Common myeloid progenitor, CD34-positive (primary cell): ENCODE data around the gene CHCHD6.

Experiments
- CTCF ChIA-PET: fragments of 350-600 bp; sonication (Branson Sonifier 250); formaldehyde crosslinking; loops from one replicate; lab custom pipeline; 2021; ENCODE audit warnings: antibody characterized with exemption; lab: Charles Lee
- POLR2A ChIA-PET: fragments of 350-600 bp; sonication (Branson Sonifier 250); formaldehyde crosslinking; loops from one replicate; lab custom pipeline; 2021; ENCODE audit warnings: antibody characterized with exemption; lab: Charles Lee
- DNase-seq, 3 donors: peaks; one replicate each; pipeline versions ENCODE4 v3.0.0 to v3.0.0-alpha.2; 2013
- H3K27ac ChIP-seq, 2 experiments: 1 replicate in 1 of 2; 2 replicates in 1 of 2; pipeline ENCODE4 v1.7.0; 2013; ENCODE audit warnings: inconsistent platforms in 2 of 2, low read length in 2 of 2, mild to moderate bottlenecking in 2 of 2, low read depth in 1 of 2, moderate library complexity in 1 of 2; ENCODE audit not compliant: severe bottlenecking in 2 of 2, insufficient read depth in 1 of 2, poor library complexity in 1 of 2
- H3K27me3 ChIP-seq, 5 experiments: replicated peaks in 2 of 5; 1 replicate in 3 of 5; 2 replicates in 2 of 5; pipeline versions ENCODE4 v1.6.1 to v1.7.0; 2013; ENCODE audit warnings: low read length in 4 of 5, mild to moderate bottlenecking in 2 of 5, moderate library complexity in 2 of 5, inconsistent platforms in 1 of 5; ENCODE audit not compliant: insufficient read depth in 5 of 5, control insufficient read depth in 4 of 5
- H3K36me3 ChIP-seq, 4 experiments: 1 replicate in 2 of 4; 2 replicates in 2 of 4; pipeline versions ENCODE4 v1.6.1 to v1.7.0; 2013; ENCODE audit warnings: low read length in 3 of 4, control low read depth in 1 of 4, mild to moderate bottlenecking in 1 of 4; ENCODE audit not compliant: control insufficient read depth in 4 of 4, insufficient read depth in 4 of 4
- H3K4me1 ChIP-seq, 4 experiments: 1 replicate in 3 of 4; 2 replicates in 1 of 4; pipeline versions ENCODE4 v1.6.1 to v1.7.1; 2013; ENCODE audit warnings: low read length in 3 of 4, mild to moderate bottlenecking in 3 of 4, control low read depth in 1 of 4, inconsistent platforms in 1 of 4, moderate library complexity in 1 of 4; ENCODE audit not compliant: control insufficient read depth in 4 of 4, insufficient read depth in 4 of 4; ENCODE audit errors: control extremely low read depth in 1 of 4
- H3K4me3 ChIP-seq, 7 experiments: 1 replicate in 4 of 7; 2 replicates in 3 of 7; pipeline versions ENCODE4 v1.5.1 to v1.7.0; 2013; ENCODE audit warnings: mild to moderate bottlenecking in 7 of 7, low read length in 6 of 7, moderate library complexity in 6 of 7, inconsistent platforms in 2 of 7, low read depth in 2 of 7, control low read depth in 1 of 7; ENCODE audit not compliant: insufficient read depth in 4 of 7, control insufficient read depth in 1 of 7; ENCODE audit errors: extremely low read depth in 1 of 7
- H3K9me3 ChIP-seq, 5 experiments: 1 replicate in 4 of 5; 2 replicates in 1 of 5; pipeline versions ENCODE4 v1.6.1 to v1.7.1; 2013; ENCODE audit warnings: low read length in 4 of 5, mild to moderate bottlenecking in 2 of 5, inconsistent platforms in 1 of 5, low read depth in 1 of 5, moderate library complexity in 1 of 5; ENCODE audit not compliant: control insufficient read depth in 4 of 5, insufficient read depth in 2 of 5; ENCODE audit errors: control extremely low read depth in 1 of 5
- WGBS: methylation state at CpG from one replicate; pipeline ENCODE4 v1.1.5; 2013; ENCODE audit not compliant: insufficient coverage; 5-methylcytosine and 5-hydroxymethylcytosine counted together

The CHCHD6 gene

GRCh38 chr3:126665959-126666657, 37.9 kb upstream of the CHCHD6 start:
- CTCF ChIA-PET = interaction anchor here (1.4 to 2.5 kb wide), 2 partner anchors 11 to 13 kb away, joined by 4 to 8 read pairs; partner anchors contain the start of gene TXNRD3

GRCh38 chr3:126666658-126667528, 37.1 kb upstream of the CHCHD6 start:
- Histone ChIP-seq H3K27me3 (peaks cover 0 to 2% (median 0%) of the 10 kb centered on the region in 5 experiments), H3K27ac (no peak overlapping the region), H3K36me3 (no peaks in the 10 kb centered on the region), H3K4me1 (peaks cover 0 to 3% (median under 1%) of the 10 kb centered on the region in 4 experiments), H3K4me3 (no peak overlapping the region), H3K9me3 (no peaks in the 10 kb centered on the region)
- CTCF ChIA-PET = interaction anchor here (1.0 to 2.5 kb wide), 3 partner anchors 12 to 144 kb away, joined by 3 to 8 read pairs (median 4); partner anchors contain the start of gene TXNRD3
- POLR2A ChIA-PET = no interaction called here
- 95% methylated on average over 13 of the region's 15 CpGs for WGBS
- no peak for DNase-seq

More at GRCh38 chr3:126665959-126666657, 37.9 kb upstream of the CHCHD6 start:
- WGBS = 78% methylated on average over 13 of the region's 15 CpGs
- Histone ChIP-seq H3K27ac (no peak overlapping the region), H3K9me3 (no peaks in the 10 kb centered on the region), H3K27me3 (peaks cover 0 to 2% (median 0%) of the 10 kb centered on the region in 5 experiments), H3K4me1 (peaks cover 0 to 3% (median under 1%) of the 10 kb centered on the region in 4 experiments), H3K4me3 (no peak overlapping the region), H3K36me3 (no peaks in the 10 kb centered on the region)
- POLR2A ChIA-PET = no interaction called here
- DNase-seq = no peak

GRCh38 chr3:126667631-126668449, 36.2 kb upstream of the CHCHD6 start:
- H3K9me3 ChIP-seq = peaks cover 0 to 3% (median 0%) of the 10 kb centered on the region in 5 experiments
- peaks cover 0 to 3% (median under 1%) of the 10 kb centered on the region in 4 experiments for H3K4me1 ChIP-seq
- CTCF ChIA-PET = interaction anchor here (1.0 to 2.5 kb wide), 2 partner anchors 11 to 145 kb away, joined by 3 to 8 read pairs; no protein-coding TSS in a partner anchor
- POLR2A ChIA-PET = no interaction called here
- H3K36me3 ChIP-seq = no peaks in the 10 kb centered on the region
- H3K27ac ChIP-seq = no peak overlapping the region
- no peak for DNase-seq
- H3K27me3 ChIP-seq = peaks cover 0 to 2% (median 0%) of the 10 kb centered on the region in 5 experiments
- H3K4me3 ChIP-seq = no peak overlapping the region
- WGBS = 96% methylated on average over 14 of the region's 15 CpGs

- WGBS = 97% methylated on average over 8 of the region's 13 CpGs
- CTCF ChIA-PET = interaction anchor here (1.0 to 1.5 kb wide), 4 partner anchors 9 to 146 kb away, joined by 3 to 4 read pairs (median 4); no protein-coding TSS in a partner anchor
- no peaks in the 10 kb centered on the region for H3K27me3 ChIP-seq
- H3K36me3 ChIP-seq = no peaks in the 10 kb centered on the region
- H3K9me3 ChIP-seq = peaks cover 0 to 8% (median 6%) of the 10 kb centered on the region in 5 experiments
- H3K4me1 ChIP-seq = peaks cover 0 to 3% (median under 1%) of the 10 kb centered on the region in 4 experiments
- H3K27ac ChIP-seq = no peak overlapping the region
- DNase-seq = no peak
- H3K4me3 ChIP-seq = no peak overlapping the region
- POLR2A ChIA-PET = no interaction called here
Measured at GRCh38 chr3:126668450-126669401, 35.3 kb upstream of the CHCHD6 start.

GRCh38 chr3:126671521-126671920, 32.5 kb upstream of the CHCHD6 start:
- H3K27ac ChIP-seq = no peak overlapping the region
- peak in 2 of 3 donors; percentile 10 to 37 for DNase-seq
- no peaks in the 10 kb centered on the region for H3K36me3 ChIP-seq
- H3K27me3 ChIP-seq = no peaks in the 10 kb centered on the region
- no CpG with 5 or more reads among the region's 1 CpG for WGBS
- no peaks in the 10 kb centered on the region for H3K4me1 ChIP-seq
- peaks cover 0 to 11% (median 8%) of the 10 kb centered on the region in 5 experiments for H3K9me3 ChIP-seq
- CTCF ChIA-PET = interaction anchor here (0.9 kb wide), 1 partner anchor 8 kb away, joined by 3 read pairs; no protein-coding TSS in a partner anchor
- POLR2A ChIA-PET = no interaction called here
- no peak overlapping the region for H3K4me3 ChIP-seq

- Histone ChIP-seq H3K27ac (no peak overlapping the region), H3K4me3 (no peak overlapping the region), H3K27me3 (no peaks in the 10 kb centered on the region), H3K4me1 (peaks cover 0 to 2% (median 0%) of the 10 kb centered on the region in 4 experiments), H3K36me3 (no peaks in the 10 kb centered on the region), H3K9me3 (peaks cover 0 to 11% (median 8%) of the 10 kb centered on the region in 5 experiments)
- ChIA-PET POLR2A (no interaction called here), CTCF (no interaction called here)
- DNase-seq = no peak
- WGBS = 89% methylated on average over 6 of the region's 7 CpGs
Measured at GRCh38 chr3:126672340-126672739, 31.7 kb upstream of the CHCHD6 start.
